ENCODE measurements around the gene WDR38.

Gene WDR38

DNA sequence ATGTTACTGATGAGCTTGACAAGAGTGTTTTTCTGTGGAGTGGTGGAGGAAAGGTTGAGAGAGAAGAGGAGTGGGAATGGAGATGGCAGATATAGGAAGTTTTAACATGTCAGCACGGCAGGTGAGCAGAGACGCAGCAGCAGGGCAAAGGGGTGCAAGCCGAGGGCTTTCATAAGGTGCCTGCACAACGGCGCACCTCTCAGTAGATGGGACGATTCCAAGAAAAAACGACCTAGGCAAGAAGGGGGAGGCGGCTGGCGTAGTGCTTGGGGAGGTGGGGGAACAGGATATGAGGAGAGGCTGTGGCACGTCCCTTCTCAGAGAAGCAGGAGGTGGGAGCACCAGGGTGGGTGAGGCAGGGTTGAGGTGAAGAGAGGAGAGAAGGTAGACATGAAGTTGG, 33.2 kb downstream of the WDR38 start:
- no peak for DNase-seq

DNA sequence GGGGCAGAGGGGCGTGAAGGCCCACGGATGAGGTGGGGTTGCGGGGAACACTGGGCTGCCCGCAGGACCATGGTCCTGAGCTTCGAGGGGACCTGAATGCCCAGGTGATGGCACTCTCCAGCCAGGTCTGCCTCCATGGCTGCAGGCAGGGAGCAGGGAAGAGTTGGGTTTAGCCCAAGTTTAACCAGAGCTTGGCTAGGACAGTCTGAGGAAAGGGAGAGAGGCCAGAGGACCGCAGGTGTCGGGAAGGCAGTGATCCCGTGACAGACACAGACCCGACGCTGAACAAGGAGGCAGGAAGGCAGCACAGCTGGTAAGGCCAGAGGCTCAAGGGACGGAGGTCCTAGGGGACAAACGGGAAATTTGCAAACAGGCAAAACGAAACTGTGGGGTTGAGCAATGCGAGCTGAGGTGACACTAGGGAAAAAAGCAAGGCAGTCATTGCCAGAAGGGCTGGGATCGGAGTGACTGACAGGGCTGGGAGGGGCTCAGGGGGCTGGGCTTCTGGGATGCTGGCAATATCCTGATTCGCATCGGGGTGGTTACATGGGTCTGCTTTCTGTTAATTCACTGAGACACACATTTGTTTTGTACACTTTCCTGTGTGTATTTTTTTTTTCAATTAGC, 33.7 kb downstream of the WDR38 start:
- no peak for DNase-seq

DNA sequence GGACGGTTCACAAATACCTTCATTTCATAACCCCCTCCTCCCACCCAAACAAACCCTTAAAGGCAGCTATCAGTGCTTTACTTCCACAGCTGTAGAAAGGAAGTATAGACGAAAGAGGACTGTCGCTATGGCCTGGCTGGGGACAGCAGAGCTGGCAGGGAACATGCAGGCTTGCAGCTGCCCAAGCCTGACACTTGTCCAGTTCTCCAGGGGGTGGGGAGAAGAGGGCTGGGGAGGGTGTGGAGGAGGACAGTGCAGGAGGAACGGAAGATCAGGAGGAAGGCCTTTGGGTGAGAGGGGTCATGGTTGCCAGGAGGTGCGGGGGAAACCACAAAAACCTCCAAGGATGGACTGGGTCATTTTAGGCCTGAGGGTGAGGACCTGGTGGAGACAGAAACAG, 34.6 kb downstream of the WDR38 start:
- no peak for DNase-seq

DNA sequence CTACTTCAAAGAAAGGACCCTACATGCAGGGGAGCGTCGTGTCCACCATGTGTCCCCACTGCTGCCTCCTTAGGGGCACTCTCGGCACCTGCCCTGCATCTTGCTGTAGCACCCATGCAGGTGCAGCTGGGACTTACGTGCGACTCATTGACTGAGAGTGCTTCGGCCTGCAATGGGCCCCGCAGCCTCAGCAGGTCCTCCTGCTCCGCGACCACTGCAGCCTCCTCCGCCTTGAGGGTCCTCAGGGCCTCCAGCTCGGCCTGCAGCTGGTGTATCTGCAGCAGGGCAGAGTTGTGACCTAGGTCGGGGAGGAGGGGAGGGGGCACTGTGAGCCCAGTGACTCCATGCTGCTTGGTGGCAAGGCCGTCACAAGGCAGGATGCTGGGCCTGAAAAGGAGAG, 35.7 kb downstream of the WDR38 start:
- DNase-seq: no peak

DNA sequence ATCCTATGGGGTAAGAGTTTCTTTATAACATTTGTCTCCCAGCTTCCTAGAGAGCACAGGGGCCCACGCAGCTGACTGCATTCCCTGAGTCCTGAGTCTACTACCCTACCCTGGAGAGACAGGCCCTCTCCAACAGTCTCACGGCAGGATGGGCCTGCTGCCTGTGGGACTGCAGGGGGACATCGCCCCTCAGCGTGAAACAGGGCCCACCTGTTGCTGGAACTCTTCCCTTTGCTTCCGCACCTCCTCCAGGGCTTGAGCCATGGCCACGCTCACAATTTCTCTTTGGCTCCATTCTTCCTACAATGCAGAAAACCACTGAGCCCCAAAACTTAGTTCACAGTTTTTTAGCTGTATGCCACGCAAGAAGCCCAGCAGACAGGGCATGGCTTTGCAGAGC, 36.9 kb downstream of the WDR38 start:
- no peak for DNase-seq

DNA sequence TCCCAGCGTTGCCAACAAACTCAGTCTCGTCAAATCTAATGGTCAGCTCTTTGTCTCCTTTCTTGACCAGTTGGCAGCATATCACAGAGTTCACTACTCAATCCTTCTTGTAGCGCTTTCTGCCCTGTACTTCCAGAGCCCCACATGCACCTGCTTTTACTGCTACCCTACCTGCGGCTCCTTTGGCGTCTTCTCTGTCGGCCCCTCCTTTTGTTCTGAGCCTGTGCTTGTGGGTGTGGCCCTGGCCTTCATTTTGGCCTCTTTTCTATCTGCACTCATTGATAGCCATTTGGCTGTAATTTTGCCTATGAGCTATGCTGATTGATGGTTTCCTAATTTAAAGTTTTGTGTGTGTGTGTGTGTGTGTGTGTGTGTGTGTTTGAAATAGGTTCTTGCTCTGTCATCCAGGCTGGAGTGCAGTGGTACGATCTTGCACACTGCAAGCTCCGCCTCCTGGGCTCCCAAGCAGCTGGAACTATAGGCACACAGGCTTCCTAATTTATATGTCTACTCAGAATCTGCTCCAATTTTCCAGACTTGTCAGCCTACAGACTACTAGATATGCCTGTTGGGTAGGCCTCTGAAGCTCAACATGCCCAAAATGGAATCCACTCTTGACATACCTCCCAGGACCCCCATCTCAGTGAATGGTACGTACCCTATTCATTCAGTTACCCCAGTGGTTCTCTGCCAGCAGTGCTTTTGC, 40.9 kb downstream of the WDR38 start:
- DNase-seq: no peak

DNA sequence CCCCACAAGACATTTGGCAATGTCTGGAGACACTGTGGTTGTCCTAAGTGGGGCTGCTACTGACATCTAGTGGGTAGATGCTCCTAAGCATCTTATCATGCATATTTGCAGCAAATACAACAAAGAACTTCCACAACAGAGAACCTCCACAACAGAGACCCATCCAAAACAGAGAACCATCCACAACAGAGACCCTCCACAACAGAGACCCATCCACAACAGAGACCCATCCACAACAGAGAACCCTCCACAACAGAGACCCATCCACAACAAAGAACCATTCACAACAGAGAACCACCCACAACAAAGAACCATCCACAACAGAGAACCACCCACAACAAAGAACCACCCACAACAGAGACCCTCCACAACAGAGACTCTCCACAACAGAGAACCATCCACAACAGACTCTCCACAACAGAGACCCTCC, 41.5 kb downstream of the WDR38 start:
- DNase-seq: peak in 1 of 2 experiments; percentile 11

DNA sequence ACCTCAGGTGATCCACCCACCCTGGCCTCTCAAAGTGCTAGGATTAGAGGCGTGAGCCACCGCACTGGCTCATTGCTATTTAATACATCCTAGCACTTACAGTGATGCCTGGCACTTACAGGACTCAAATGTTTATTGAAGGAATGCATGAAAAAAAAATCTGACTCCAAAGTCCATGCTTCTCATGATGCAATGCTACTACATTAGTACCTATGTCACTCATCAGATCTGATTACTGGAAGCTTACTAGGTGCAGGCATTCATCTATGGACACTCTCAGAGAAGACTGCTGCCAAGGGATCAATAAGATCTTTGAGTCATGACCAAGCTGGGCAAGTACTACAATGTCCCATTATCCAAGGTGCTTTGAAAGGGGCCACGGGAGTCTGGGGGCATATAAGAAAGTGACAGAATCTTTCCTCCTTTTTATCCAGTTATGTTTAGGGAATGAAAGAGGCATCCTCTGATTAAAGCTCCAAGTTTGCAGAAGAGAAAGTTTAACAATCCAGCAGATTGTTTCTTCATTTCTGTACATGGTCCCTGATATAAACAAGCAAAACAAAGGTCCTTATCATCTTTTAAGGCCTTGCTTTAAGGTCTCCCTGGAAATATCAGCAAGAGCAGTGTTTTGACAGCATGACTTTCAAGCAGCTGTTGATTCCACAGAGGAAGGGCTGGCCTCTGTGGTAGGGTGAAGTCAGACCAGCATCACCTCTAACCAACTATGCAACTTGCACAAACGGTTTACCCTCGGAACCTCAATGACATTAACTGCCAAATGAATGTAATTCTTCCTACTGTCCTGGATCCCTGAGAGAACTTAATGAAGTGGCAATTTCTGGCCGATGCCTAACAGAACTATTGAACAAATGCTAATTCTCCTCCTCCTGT, 44.6 kb downstream of the WDR38 start:
- DNase-seq: no peak

DNA sequence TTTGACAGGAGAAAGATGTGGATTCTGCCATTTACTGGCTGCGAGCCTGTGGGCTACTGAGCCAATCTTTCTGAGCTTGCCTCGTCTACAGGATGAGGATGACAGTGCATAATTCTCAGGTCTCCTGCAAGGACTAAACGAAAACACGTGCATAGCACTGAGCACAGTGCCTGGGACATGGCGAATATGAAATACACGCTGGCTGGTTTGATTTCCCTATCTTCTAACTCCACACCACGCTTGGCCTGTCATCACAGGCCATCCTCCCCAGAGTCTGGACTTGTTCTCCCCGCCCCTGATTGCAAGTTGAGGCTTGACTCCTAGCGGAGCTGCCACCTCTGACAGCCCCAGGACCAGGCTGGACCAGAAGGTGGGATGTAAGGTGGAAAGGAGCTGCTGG, 46.6 kb downstream of the WDR38 start:
- no peak for DNase-seq

DNA sequence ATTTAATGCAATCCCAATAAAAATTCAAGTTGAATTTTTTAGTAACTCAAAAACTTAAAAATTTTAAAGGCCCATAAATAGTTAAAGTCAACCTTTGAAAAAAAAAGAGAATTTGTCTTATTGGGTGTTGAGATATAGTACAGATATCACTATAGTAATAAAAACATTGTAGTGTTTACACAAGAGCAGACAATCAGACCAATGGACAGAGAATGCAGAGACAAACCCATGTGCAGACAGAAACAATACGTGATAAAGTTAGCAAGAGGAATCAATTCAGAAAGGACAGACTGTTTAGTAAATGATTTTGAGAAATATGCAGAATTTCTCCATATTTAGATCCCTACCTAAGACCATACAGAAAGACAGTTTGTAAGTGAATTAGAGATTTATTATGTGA, 53.7 kb downstream of the WDR38 start:
- DNase-seq: no peak
